Hepatocyte (in vitro differentiated cells): ENCODE data around the gene PNPLA7. TPM values are rescaled to one million over a fixed set of nuclear protein-coding genes. Genes with fewer than 3 reads are reported as not detected.

Source experiments
- DNase-seq: peaks from one replicate; pipeline ENCODE4 v3.0.0-alpha.2; 2016; ENCODE audit warnings: low spot score
- H2AFZ ChIP-seq: fragments of 200-600 bp; sonication (generic); 2 replicates; pipeline ENCODE4 v1.6.0; 2016; ENCODE audit warnings: antibody characterized with exemption, mild to moderate bottlenecking
- H3K27ac ChIP-seq: fragments of 200-600 bp; sonication (generic); 2 replicates; pipeline ENCODE4 v1.5.1; 2016; ENCODE audit warnings: mild to moderate bottlenecking
- H3K27me3 ChIP-seq: fragments of 200-600 bp; sonication (generic); 2 replicates; pipeline ENCODE4 v1.6.1; 2016
- H3K36me3 ChIP-seq: fragments of 200-600 bp; sonication (generic); replicated peaks from 2 replicates; pipeline ENCODE4 v1.5.1; 2016; ENCODE audit warnings: low read depth; ENCODE audit not compliant: insufficient read depth
- H3K4me1 ChIP-seq: fragments of 200-600 bp; sonication (generic); 2 replicates; pipeline ENCODE4 v1.5.1; 2016; ENCODE audit warnings: mild to moderate bottlenecking, moderate library complexity; ENCODE audit not compliant: insufficient read depth
- H3K4me2 ChIP-seq: fragments of 200-600 bp; sonication (generic); 2 replicates; pipeline ENCODE4 v1.6.0; 2016
- H3K4me3 ChIP-seq: fragments of 200-600 bp; sonication (generic); 2 replicates; pipeline ENCODE4 v1.5.1; 2016; ENCODE audit warnings: mild to moderate bottlenecking
- H3K79me2 ChIP-seq: fragments of 200-600 bp; sonication (generic); 2 replicates; pipeline ENCODE4 v1.6.0; 2017; ENCODE audit warnings: mild to moderate bottlenecking
- H3K9me2 ChIP-seq: fragments of 200-600 bp; sonication (generic); replicated peaks from 2 replicates; pipeline ENCODE4 v1.6.0; 2017; ENCODE audit warnings: mild to moderate bottlenecking; ENCODE audit not compliant: insufficient read depth
- H3K9me3 ChIP-seq: fragments of 200-600 bp; sonication (generic); 2 replicates; pipeline ENCODE4 v1.5.1; 2016; ENCODE audit warnings: low read depth, mild to moderate bottlenecking
- H4K20me1 ChIP-seq: fragments of 200-600 bp; sonication (generic); 2 replicates; pipeline ENCODE4 v1.6.0; 2016; ENCODE audit warnings: mild to moderate bottlenecking; ENCODE audit not compliant: insufficient read depth, poor library complexity, severe bottlenecking
- EZH2 ChIP-seq: fragments of 200-600 bp; sonication (generic); IDR thresholded peaks from 2 replicates; pipeline ENCODE4 v1.6.1; 2016; ENCODE audit warnings: antibody characterized with exemption, mild to moderate bottlenecking, borderline replicate concordance
- EZH2phosphoT487 ChIP-seq: fragments of 200-600 bp; sonication (generic); IDR thresholded peaks from one replicate; pipeline ENCODE4 v1.6.1; 2018; ENCODE audit warnings: antibody characterized with exemption, mild to moderate bottlenecking, low read depth, moderate library complexity; ENCODE audit not compliant: unreplicated experiment, severe bottlenecking
- WGBS: methylation state at CpG from one replicate; pipeline ENCODE4 v1.1.6; 2016; ENCODE audit warnings: low lambda C conversion rate; ENCODE audit errors: missing lambda C conversion rate; 5-methylcytosine and 5-hydroxymethylcytosine counted together
- polyA plus RNA-seq: library from polyadenylated mRNA; unstranded; fragments of >200 nt; fragmentation: Nextera tagmentation; extraction: Ambion mirVana; gene quantifications from 2 replicates; pipeline ENCODE4 v1.2.1, GENCODE V29; 2016
- total RNA-seq: library from RNA; depleted of rRNA; stranded (reverse); fragments of >200 nt; gene quantifications from 2 replicates; pipeline ENCODE4 v1.2.3, GENCODE V29; 2014
- TF ChIP-seq, protein P1 (sequence below): fragments of 200-600 bp; sonication (generic); IDR thresholded peaks from 2 replicates; pipeline ENCODE4 v1.5.1; 2016; ENCODE audit warnings: antibody characterized with exemption, mild to moderate bottlenecking; ENCODE audit not compliant: poor library complexity

The PNPLA7 gene
- total and polyA plus RNA-seq, 2 experiments from 2014 or later, result 0.62 to 0.77 TPM

DNA sequence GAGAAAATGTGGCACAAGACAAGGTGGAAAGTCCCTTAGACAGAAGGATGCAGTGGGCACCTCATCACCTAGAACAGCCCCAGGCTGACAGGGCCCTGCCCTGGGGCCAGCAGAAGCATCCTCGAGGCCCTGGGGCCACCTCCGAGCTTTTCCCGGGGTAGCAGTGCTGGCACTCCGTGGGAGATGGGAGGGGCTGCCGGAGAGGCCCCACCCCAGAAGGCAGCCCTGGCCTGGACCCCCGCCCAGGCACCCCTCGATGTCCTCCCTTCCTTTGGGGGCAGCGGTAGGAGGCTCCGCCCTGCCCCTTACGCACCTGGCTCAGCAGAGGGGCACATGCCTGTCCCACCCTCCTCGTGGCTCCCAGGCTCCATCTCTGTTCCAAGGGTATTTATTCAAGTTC, 73.3 kb downstream of the PNPLA7 start:
- Histone ChIP-seq H3K79me2 (no peaks in the 10 kb centered on the region), H3K4me3 (no peak overlapping the region), H3K4me1 (no peaks in the 10 kb centered on the region), H3K27me3 (no peaks in the 10 kb centered on the region), H2AFZ (no peak overlapping the region), H3K36me3 (no peaks in the 10 kb centered on the region), H3K27ac (no peak overlapping the region), H3K4me2 (no peak overlapping the region), H3K9me3 (peaks cover 5% of the 10 kb centered on the region), H3K9me2 (no peaks in the 10 kb centered on the region), H4K20me1 (no peaks in the 10 kb centered on the region)
- WGBS, result 97% methylated on average over 9 of the region's 11 CpGs
- no peak for DNase-seq
- TF ChIP-seq EZH2phosphoT487, result no peak
- no peak for TF ChIP-seq EZH2
- TF ChIP-seq, protein P1, sequence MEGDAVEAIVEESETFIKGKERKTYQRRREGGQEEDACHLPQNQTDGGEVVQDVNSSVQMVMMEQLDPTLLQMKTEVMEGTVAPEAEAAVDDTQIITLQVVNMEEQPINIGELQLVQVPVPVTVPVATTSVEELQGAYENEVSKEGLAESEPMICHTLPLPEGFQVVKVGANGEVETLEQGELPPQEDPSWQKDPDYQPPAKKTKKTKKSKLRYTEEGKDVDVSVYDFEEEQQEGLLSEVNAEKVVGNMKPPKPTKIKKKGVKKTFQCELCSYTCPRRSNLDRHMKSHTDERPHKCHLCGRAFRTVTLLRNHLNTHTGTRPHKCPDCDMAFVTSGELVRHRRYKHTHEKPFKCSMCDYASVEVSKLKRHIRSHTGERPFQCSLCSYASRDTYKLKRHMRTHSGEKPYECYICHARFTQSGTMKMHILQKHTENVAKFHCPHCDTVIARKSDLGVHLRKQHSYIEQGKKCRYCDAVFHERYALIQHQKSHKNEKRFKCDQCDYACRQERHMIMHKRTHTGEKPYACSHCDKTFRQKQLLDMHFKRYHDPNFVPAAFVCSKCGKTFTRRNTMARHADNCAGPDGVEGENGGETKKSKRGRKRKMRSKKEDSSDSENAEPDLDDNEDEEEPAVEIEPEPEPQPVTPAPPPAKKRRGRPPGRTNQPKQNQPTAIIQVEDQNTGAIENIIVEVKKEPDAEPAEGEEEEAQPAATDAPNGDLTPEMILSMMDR, result no peak

DNA sequence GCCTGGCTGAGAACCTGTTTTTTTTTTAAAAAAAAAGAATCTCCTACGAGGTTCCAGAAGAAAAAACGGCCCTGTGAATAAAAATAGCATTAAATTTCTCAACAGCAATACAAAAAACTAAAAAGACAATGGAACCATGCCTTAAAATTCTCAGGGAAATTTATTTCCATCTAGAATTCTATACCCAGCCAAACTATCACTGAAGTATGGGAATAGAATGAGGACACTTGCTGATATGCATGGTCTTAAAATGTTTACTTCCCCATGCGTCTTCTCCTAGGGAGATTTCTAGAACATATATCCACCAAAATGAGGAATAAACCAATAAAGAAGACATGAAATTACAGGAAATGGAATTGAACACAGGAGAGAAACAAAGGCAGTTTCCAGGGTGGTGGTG, 74.5 kb downstream of the PNPLA7 start:
- H3K4me1 ChIP-seq, result no peaks in the 10 kb centered on the region
- TF ChIP-seq EZH2 (no peak), EZH2phosphoT487 (no peak)
- TF ChIP-seq, protein P1, result no peak
- H3K4me2 ChIP-seq, result no peak overlapping the region
- no peaks in the 10 kb centered on the region for H3K79me2 ChIP-seq
- no peak overlapping the region for H3K27ac ChIP-seq
- H3K27me3 ChIP-seq, result no peaks in the 10 kb centered on the region
- H4K20me1 ChIP-seq, result no peaks in the 10 kb centered on the region
- WGBS, result 73% methylated on average over 3 of the region's 3 CpGs
- H2AFZ ChIP-seq, result no peak overlapping the region
- H3K9me3 ChIP-seq, result peaks cover 5% of the 10 kb centered on the region
- no peak for DNase-seq
- no peak overlapping the region for H3K4me3 ChIP-seq
- no peaks in the 10 kb centered on the region for H3K9me2 ChIP-seq
- no peaks in the 10 kb centered on the region for H3K36me3 ChIP-seq

DNA sequence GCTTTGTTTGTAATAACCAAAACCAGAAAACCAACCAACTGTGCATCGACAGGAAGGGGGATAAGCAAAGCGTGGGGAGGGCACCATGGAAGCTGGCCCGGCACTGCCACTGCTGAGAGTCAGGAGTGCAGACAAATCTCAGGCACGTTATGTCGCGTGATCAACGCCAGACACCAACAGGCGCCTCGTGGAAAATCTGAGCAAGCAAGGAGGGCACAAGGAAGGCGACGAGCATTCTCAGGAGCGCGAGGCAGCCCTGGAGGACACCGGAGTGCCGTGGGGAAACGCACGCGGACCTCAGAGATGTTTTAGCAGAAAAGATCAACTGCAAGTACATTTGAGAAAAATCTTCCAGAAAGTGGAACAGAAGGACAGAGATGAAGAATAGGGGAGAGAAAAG, 75.9 kb downstream of the PNPLA7 start:
- TF ChIP-seq EZH2 (no peak), EZH2phosphoT487 (no peak)
- TF ChIP-seq, protein P1, result no peak
- H3K79me2 ChIP-seq, result no peaks in the 10 kb centered on the region

DNA sequence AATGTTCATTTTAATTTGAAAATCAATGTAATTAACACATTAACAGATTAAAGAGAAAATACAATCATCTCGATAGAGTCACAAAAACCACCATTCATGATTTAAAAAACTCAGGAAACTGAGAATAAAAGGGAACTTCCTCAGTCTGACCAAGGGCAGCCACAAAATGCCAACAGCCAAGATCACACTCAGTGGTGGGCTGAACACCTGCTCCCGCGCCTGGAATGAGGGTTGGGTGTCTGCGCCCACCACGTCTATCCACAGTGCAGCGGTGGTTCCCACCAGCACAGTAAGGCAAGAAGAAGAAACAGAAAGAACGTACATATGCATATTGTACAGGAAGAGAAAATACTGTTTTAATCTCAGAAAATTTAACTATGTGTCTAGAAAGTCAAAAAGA, 79.4 kb downstream of the PNPLA7 start:
- no peaks in the 10 kb centered on the region for H3K9me2 ChIP-seq
- DNase-seq, result no peak
- no peak for TF ChIP-seq EZH2
- no peak for TF ChIP-seq EZH2phosphoT487
- TF ChIP-seq, protein P1, result no peak
- no peaks in the 10 kb centered on the region for H3K79me2 ChIP-seq
- H3K27me3 ChIP-seq, result no peaks in the 10 kb centered on the region
- H3K4me3 ChIP-seq, result no peak overlapping the region
- 92% methylated on average over 7 of the region's 7 CpGs for WGBS
- H2AFZ ChIP-seq, result no peak overlapping the region
- no peaks in the 10 kb centered on the region for H4K20me1 ChIP-seq
- H3K9me3 ChIP-seq, result peaks cover 3% of the 10 kb centered on the region
- H3K4me2 ChIP-seq, result no peak overlapping the region
- H3K27ac ChIP-seq, result no peak overlapping the region
- no peaks in the 10 kb centered on the region for H3K36me3 ChIP-seq
- no peaks in the 10 kb centered on the region for H3K4me1 ChIP-seq

More for the DNA sequence above, 75.9 kb downstream of the PNPLA7 start:
- no peak overlapping the region for H3K27ac ChIP-seq
- H3K4me3 ChIP-seq, result no peak overlapping the region
- DNase-seq, result no peak
- no peak overlapping the region for H2AFZ ChIP-seq
- H3K4me2 ChIP-seq, result no peak overlapping the region
- WGBS, result 97% methylated on average over 18 of the region's 18 CpGs
- H3K9me3 ChIP-seq, result peaks cover 5% of the 10 kb centered on the region
- no peaks in the 10 kb centered on the region for H3K36me3 ChIP-seq
- H4K20me1 ChIP-seq, result no peaks in the 10 kb centered on the region
- no peaks in the 10 kb centered on the region for H3K4me1 ChIP-seq
- no peaks in the 10 kb centered on the region for H3K27me3 ChIP-seq
- no peaks in the 10 kb centered on the region for H3K9me2 ChIP-seq
